T-helper 2 cell treated with Interferon-gamma antibody and Interleukin-4, amounts not matched to agents 100 ng/mL and 5 ng/mL, for 36 hours (primary cell): ENCODE data around the gene GATB. TPM values are rescaled to one million over a fixed set of nuclear protein-coding genes. Genes with fewer than 3 reads are reported as not detected.

Experiments
- intact Hi-C: fragments of 100-400 bp; cut with micrococcal nuclease; formaldehyde crosslinking; loops from one replicate; pipeline ENCODE4 v1.15.1; 2023
- total RNA-seq: library from RNA; stranded (reverse); gene quantifications from 2 replicates; pipeline ENCODE4 v1.2.3, GENCODE V29; 2022

GATB gene
- 14.2 and 15.7 TPM in 2 replicates for total RNA-seq

- intact Hi-C loops, result loop anchor here (1.0 to 10.0 kb wide), 7 partner anchors 339 to 1356 kb away; partner anchors contain the start of genes FBXW7, LRBA and RPS3A
Observed at GRCh38 chr4:151760712-151761661, at the start of gene GATB. Gene GATB, minus strand, starts transcription at chr4:151761007. Its CDS starts 25 bp downstream, at chr4:151760982.

DNA sequence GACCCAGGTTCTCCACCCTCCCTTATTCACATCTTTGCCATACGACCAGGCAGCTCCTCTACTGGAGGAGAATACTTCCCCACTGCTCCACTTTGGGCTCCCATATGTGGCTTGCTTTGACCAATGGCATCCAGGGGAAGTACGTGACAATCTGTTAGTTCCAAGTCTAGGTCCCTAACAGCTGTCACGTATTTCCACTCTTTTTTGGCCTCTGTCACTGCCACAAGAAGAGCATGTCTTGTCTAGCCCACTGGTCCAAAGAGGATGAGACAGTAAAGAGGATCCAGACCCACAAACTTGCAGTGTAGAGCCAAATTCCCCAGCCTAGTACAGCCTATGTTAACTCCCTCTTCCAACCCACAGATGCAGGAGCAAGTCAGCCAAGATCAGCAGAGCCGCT, 49.7 kb upstream of the GATB start:
- intact Hi-C loops, result no loop called here

DNA sequence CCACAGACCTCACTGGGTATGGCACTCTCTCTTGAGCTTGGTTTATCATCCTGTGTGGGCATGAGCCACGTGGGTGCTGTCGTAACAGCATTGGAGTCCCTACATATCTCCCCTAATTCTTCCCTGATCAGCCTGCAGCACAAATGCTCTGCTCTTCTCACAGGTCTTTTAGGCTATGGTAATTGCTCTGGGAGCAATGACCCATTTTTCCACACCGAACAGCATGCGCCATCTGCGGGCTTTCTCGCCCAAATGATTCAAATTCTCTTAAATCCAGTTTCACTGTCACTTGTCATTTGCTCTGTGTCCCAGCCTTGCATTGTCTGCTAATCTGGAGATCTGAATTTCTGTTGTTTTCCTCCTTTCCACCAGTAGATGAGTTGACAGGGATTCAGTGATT, 48.9 kb upstream of the GATB start:
- intact Hi-C loops, result no loop called here

DNA sequence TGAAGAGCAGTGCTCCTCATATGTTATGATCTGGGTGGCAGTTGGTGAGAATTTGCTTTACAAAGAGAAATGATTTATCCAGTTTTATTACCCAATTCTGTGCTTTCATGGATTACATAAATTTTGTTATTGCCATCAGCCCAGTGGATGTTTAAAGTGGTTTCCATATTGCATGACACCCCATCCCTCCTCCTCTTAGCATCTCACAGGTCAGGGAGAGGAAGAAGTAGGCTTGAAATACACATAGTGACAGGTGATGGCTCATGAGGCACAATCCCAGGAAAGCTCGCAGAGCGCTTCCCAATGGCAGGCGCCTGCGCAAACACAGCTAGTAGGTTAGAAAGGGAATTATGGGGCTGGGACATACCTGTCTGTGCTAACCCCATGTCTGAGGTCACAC, 47.7 kb upstream of the GATB start:
- intact Hi-C loops, result no loop called here

DNA sequence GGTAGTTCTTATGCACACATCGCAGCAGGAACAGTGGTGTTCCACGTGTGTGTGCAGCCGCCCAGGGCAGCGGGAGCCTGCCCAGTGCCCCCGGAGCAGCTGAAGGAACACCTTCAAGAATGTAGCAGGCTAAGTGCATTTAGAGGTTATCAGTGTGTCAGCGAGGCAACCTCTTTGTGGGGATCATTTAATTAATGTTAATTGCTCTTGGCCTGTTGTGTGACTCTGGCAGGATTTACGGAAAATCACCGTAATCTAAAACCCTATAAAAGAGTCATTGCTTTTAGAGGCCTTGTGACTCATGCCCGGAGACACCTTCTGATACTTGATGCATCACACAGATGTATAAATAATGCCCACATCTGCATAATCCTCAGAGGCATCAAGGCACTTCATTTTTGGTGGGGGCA, 47.3 kb upstream of the GATB start:
- intact Hi-C loops, result no loop called here

DNA sequence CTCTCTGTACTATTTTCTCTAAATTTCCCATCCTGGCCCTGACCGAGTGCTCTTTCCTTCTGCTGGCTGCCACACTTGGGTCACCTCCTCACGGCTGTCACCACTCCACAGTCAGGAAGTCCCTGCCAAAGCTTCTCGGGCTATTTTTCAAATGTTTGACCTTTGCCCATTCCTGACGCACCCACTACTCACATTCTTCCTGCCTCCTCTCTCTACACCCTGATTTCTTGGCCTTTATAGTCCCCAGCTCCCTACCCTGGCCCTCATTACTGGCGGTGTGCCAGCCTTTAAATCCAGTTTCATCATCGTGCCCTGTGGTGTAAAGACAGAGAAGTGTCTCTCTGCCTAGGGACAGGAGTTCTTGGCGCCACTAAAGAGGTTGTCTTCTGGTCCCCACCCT, 46.4 kb upstream of the GATB start:
- intact Hi-C loops, result no loop called here

DNA sequence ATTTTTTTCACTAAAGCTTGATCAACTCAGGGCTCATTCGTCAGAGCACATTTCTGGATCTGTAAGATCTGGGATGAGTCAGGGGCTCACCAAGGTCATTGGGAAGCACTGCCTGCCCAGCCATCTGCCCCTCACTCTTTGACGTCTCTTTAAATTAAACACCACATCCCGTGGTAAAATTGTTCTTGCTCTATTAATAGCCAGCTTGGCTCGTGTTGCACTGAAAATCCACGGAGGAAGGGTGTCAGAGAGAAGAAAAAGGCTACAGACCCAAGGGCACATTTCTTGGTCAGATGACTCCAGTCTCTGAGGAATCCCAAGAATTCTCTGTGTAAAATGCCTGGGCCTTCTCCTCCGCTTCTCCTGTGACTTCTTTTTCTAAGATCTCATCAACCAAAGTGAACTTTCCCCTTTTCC, 45.7 kb upstream of the GATB start:
- intact Hi-C loops, result no loop called here

- intact Hi-C loops, result no loop called here
Observed at GRCh38 chr4:151804821-151805220, 44.0 kb upstream of the GATB start.

GRCh38 chr4:151804086-151804630, 43.4 kb upstream of the GATB start:
- intact Hi-C loops, result no loop called here

DNA sequence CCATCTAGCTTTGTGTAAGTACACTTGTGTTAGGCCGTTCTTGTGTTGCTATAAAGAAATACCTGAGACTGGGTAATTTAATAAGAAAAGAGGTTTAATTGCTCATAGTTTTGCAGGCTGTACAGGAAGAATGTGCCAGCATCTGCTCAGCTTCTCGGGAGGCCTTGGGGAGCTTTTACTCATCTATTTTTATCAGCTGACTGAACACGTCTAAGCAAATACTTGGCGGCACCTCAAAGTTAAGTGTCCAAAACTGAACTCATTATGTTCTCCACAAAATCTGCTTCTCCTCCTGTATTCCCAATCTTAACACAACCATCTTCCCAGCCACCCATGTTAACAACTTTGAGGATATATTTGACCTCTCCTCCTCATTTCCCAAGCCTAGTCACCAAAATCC, 42.4 kb upstream of the GATB start:
- intact Hi-C loops, result no loop called here

GRCh38 chr4:151801547-151802516, 41.0 kb upstream of the GATB start:
- intact Hi-C loops, result no loop called here

DNA sequence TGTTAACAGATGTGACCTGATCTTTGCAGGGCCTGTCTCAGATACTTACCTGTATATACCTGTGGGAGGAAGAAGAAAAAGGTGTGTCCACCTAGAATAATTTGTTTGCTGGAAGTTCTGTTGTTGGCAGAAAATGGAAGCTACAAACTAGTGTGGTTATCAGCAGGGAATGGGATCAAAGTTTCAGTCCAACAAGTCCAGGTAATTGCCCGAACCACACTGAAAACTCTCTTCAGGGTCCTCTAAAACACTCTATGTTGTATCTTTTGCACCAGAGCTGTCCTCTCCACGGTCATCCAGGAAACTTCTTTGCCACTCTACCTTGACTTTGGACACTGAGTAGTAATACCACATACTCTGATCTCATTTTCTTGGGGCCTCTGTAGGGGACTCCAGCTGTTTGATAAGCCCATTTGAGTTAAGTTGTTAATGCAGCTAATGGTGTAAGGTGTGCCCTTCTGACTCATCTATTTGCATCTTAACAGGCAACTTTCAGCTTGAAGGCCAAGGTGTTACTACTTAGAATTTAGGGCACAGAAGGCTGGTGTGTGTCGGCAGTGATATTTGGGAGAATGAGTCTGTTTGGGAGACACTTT, 38.7 kb upstream of the GATB start:
- intact Hi-C loops, result no loop called here

DNA sequence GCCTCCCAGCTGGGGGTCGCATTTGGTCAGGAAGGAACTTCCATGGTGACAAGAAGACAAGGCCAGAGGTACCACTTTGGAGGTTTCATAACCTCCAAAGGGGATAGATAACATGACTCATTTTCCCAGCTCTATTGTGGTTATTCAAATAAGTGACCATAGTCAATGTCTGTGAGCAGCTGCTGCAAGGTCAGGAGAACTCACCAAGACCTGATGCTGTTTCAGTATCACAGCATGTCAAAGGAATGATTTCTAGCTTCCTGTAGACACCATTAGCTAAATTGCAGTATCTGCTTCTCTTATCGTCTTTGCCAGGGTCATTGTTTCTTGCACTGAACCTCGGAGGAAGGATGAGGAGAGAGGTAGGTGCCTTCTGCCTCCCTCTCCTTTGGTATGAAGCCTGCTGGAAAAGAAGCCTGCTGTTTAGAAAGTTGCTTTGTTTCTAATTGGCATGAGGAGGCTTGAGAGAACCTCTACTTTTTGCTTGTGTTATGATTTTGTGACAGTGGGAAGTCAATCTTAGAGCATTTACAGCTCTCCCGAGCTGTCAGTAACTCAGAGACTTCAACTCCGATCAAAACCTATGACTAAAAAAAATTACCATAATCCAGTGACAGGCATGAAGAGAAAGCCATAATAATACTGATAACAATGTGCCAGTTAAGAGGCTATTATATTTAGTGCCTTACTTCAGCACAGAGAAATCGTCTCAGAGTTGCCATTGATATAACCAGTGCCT, 38.0 kb upstream of the GATB start:
- intact Hi-C loops, result no loop called here

DNA sequence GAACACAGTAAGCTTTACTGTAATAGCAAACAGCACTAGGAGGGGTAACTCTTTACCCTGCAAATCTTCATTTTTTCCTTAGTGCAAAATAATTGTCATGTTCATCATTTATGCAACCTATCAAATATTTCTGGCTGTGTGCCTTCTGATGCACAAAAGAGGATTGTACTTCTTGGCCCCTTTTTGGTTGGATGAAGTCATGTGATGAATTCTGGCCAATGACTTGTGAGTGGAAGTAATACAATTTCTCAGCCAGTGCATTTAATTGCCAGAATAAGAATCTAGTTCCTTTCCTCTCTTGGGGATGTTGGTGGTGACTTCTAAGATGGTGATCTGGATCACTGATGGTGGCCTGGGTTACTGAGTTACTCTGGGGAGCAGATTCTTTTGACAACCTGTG, 37.0 kb upstream of the GATB start:
- intact Hi-C loops, result no loop called here

DNA sequence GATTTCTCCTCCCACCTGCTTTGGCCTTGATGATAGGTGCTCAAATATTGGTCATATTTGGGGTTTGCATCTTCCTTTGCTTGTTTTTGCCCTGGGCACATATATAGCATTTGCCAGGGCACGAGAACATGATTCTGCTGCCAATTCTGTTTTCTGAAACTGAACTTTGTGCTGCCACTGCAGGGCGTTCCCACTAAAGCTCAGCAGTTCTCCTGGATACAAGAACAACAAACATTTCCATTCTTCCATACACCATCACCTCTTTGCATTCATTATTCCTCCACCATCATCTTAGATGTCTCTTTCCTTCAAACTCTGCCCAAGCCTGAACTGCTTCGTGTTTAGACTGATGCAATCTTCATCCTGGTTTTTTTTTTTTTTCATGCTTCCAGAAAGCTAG, 36.3 kb upstream of the GATB start:
- intact Hi-C loops, result no loop called here

DNA sequence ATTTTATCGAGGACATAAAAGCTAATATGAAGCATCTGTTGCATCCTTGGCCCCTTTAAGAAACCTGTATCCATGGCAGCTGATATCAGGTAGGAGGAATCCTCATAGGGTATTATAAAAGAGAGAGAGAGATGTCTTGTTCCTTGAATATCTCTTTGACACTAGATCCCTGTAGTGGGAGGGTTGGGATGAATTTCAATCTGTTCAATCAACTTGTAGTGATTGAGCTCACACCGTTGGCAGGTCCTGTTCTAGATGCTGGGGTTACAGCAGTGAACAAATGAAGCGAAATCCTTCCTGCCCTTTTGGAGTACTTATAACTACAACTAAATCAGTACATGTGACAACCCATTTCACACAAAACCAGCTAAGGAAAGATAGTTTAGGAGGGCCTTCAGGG, 35.3 kb upstream of the GATB start:
- intact Hi-C loops, result no loop called here

DNA sequence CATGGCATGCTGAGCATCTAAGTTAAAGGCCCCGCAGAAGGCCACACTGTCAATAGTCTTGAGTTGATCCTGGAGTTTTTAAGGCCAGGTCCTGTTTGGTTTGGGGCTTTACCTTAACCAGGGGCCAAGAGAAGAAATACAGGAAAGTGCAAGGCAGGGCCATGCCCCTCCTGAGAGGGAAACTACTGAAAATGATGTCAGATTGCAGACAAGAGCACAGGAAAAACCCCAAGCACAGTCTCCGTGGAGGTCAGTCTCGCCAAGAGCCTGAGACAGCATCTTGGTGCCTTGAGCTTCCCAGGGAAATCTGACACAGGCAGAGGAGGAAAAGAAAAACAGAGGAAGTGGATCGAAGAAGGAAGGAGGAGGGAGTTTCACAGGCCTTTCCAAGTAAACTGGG, 32.2 kb upstream of the GATB start:
- intact Hi-C loops, result no loop called here

- intact Hi-C loops, result no loop called here
Observed at GRCh38 chr4:151792530-151792929, 31.7 kb upstream of the GATB start.

- intact Hi-C loops, result no loop called here
Observed at GRCh38 chr4:151788021-151788420, 27.2 kb upstream of the GATB start.

DNA sequence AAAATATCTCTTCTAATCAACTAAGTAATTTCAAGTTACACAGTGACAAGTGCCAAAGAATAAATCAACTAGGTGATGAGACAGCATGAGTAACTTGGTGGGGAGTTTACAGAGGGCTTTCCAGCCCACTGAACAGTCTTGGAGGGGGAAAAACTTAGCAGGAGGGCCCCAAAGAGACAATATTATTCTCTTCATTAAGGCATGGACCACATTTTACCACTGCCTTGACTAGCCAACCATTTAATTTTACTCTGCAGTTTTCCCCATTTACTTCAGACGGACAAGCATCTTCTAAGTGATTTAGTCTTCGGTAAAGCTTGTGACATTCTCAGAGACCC, 25.3 kb upstream of the GATB start:
- intact Hi-C loops, result no loop called here
